K562 (cell line): ENCODE results near the gene RHEBL1. TPM values are rescaled to one million over a fixed set of nuclear protein-coding genes. Genes with fewer than 3 reads are reported as not detected.

Experiments
- ATAC-seq: fragments of 200-7000 bp; cut with Tn5 transposase; 3 replicates; pipeline ENCODE4 v1.9.1; 2020; ENCODE audit warnings: moderate library complexity
- BruUV-seq: library from RNA; stranded (reverse); fragments of 400-500 nt; replicated peaks from 2 replicates; lab custom pipeline; 2021; lab: Mats Ljungman, UMichigan
- CTCF ChIA-PET: fragments of 300-600 bp; formaldehyde crosslinking; extraction: SDS; loops from one replicate; lab custom pipeline; 2021; ENCODE audit warnings: low intra/inter-chr PET ratio; lab: Yijun Ruan, JAX
- POLR2A ChIA-PET: fragments of 300-600, 350-650 bp; sonication (Branson Sonifier 250); formaldehyde crosslinking; extraction: SDS; loops from one replicate; lab custom pipeline; 2021; ENCODE audit warnings: antibody characterized with exemption, inconsistent platforms; lab: Yijun Ruan, JAX
- DNase-seq, 4 experiments: peaks; one replicate each; pipeline versions ENCODE4 v3.0.0 to v3.0.0-alpha.2; 2011 to 2018; ENCODE audit warnings: low spot score in 3 of 4, mixed read lengths in 3 of 4; ENCODE audit errors: extremely low read depth in 1 of 4
- FAIRE-seq: peaks from 2 replicates; lab custom pipeline; 2011; peaks lifted over from hg19 to GRCh38; lab: Jason Lieb, UNC
- H2AFZ ChIP-seq: 2 replicates; pipeline ENCODE4 v1.6.0; 2011; ENCODE audit warnings: low read depth, low read length, control low read depth, inconsistent platforms
- H3K27ac ChIP-seq: fragments of 200-600 bp; 3 replicates; pipeline ENCODE4 v1.8.0; 2011; ENCODE audit warnings: low read depth, mild to moderate bottlenecking, control low read depth, inconsistent platforms, low read length, moderate library complexity, mixed read lengths; ENCODE audit errors: extremely low read depth
- H3K27me3 ChIP-seq, 2 experiments: fragments of 300-600 bp in 1 of 2; 2 replicates in 1 of 2; 3 replicates in 1 of 2; pipeline versions ENCODE4 v1.6.0 to v1.8.0; 2011; ENCODE audit warnings: inconsistent platforms in 2 of 2, low read length in 2 of 2, mild to moderate bottlenecking in 1 of 2, mixed read lengths in 1 of 2, moderate library complexity in 1 of 2; ENCODE audit not compliant: control insufficient read depth in 2 of 2, insufficient read depth in 2 of 2
- H3K36me3 ChIP-seq: fragments of 300-600 bp; 3 replicates; pipeline ENCODE4 v1.8.0; 2011; ENCODE audit warnings: mild to moderate bottlenecking, low read length, inconsistent platforms; ENCODE audit not compliant: control insufficient read depth, insufficient read depth
- H3K4me1 ChIP-seq, 2 experiments: fragments of 200-600 bp in 1 of 2; replicated peaks in 1 of 2; 2 replicates in 1 of 2; 3 replicates in 1 of 2; pipeline versions ENCODE4 v1.5.1 to v1.8.0; 2011; ENCODE audit warnings: inconsistent platforms in 2 of 2, low read length in 2 of 2, mild to moderate bottlenecking in 1 of 2, mixed read lengths in 1 of 2, moderate library complexity in 1 of 2; ENCODE audit not compliant: control insufficient read depth in 2 of 2, insufficient read depth in 2 of 2
- H3K4me2 ChIP-seq: 2 replicates; pipeline ENCODE4 v1.6.1; 2011; ENCODE audit warnings: low read length, control low read depth, inconsistent platforms, mixed read lengths; ENCODE audit not compliant: insufficient read depth
- H3K4me3 ChIP-seq: fragments of 200-600 bp; sonication (generic), shearing (Covaris generic); 2 replicates; pipeline ENCODE4 v1.5.1; 2016; ENCODE audit warnings: control low read depth, inconsistent platforms
- H3K79me2 ChIP-seq: fragments of 200-600 bp; 3 replicates; pipeline ENCODE4 v1.8.0; 2011; ENCODE audit warnings: low read length, inconsistent platforms; ENCODE audit not compliant: control insufficient read depth, insufficient read depth
- H3K9ac ChIP-seq, 2 experiments: 2 replicates each; pipeline versions ENCODE4 v1.6.0 to v1.6.1; 2011; ENCODE audit warnings: low read depth in 2 of 2, low read length in 2 of 2, control low read depth in 1 of 2, inconsistent platforms in 1 of 2, mild to moderate bottlenecking in 1 of 2, mixed read lengths in 1 of 2; ENCODE audit not compliant: insufficient read depth in 1 of 2
- H3K9me1 ChIP-seq: one replicate; pipeline ENCODE4 v1.6.0; 2011; ENCODE audit warnings: inconsistent platforms, mild to moderate bottlenecking, low read length, moderate library complexity; ENCODE audit not compliant: control insufficient read depth, insufficient read depth
- H3K9me3 ChIP-seq: replicated peaks from 2 replicates; pipeline ENCODE4 v1.5.1; 2011; ENCODE audit warnings: low read depth, low read length, inconsistent platforms; ENCODE audit not compliant: control insufficient read depth, insufficient read depth
- H4K20me1 ChIP-seq: replicated peaks from 2 replicates; pipeline ENCODE4 v1.6.1; 2011; ENCODE audit warnings: low read length, inconsistent platforms, mixed read lengths; ENCODE audit not compliant: control insufficient read depth, insufficient read depth
- ARID1B ChIP-seq: fragments of 450-650 bp; IDR thresholded peaks from 2 replicates; pipeline ENCODE4 v1.6.1; 2016; ENCODE audit warnings: antibody characterized with exemption, mild to moderate bottlenecking, inconsistent platforms
- CBFA2T3 ChIP-seq: fragments of 450-650 bp; IDR thresholded peaks from 2 replicates; pipeline ENCODE4 v1.6.1; 2017
- EP300 ChIP-seq: IDR thresholded peaks from 2 replicates; pipeline ENCODE4 v1.6.1; 2012; ENCODE audit warnings: low read length, improper control_type of control experiment
- ETV5 ChIP-seq: sonication (generic); formaldehyde crosslinking; IDR thresholded peaks from 2 replicates; pipeline ENCODE4 v1.4.0; 2020; ENCODE audit warnings: low read depth, mild to moderate bottlenecking, missing genetic modification reagents
- SMAD1 ChIP-seq: fragments of 150-350 bp; IDR thresholded peaks from 2 replicates; pipeline ENCODE4 v1.6.1; 2014; ENCODE audit warnings: low read length, low read depth; ENCODE audit not compliant: partially characterized antibody
- SP1 ChIP-seq: sonication (generic); formaldehyde crosslinking; IDR thresholded peaks from 2 replicates; pipeline ENCODE4 v1.8.1; 2022; ENCODE audit warnings: mild to moderate bottlenecking, missing genetic modification reagents
- TCF3 ChIP-seq: sonication (generic); formaldehyde crosslinking; IDR thresholded peaks from 2 replicates; pipeline ENCODE4 v1.4.0; 2020; ENCODE audit warnings: mild to moderate bottlenecking, missing genetic modification reagents
- TEAD4 ChIP-seq, 2 experiments: sonication (generic) in 1 of 2; formaldehyde crosslinking in 1 of 2; IDR thresholded peaks; 2 replicates each; pipeline versions ENCODE4 v1.6.1 to v1.8.0; 2012 to 2022; ENCODE audit warnings: borderline replicate concordance in 1 of 2, inconsistent platforms in 1 of 2, low read length in 1 of 2, mild to moderate bottlenecking in 1 of 2, missing genetic modification reagents in 1 of 2
- ZKSCAN1 ChIP-seq: fragments of 150-350 bp; IDR thresholded peaks from 2 replicates; pipeline ENCODE4 v1.6.1; 2016; ENCODE audit warnings: low read depth, low read length
- ZNF583 ChIP-seq: fragments of 250-450 bp; sonication (Bioruptor Pico); IDR thresholded peaks from 2 replicates; pipeline ENCODE4 v1.4.0; 2020
- ZNF764 ChIP-seq: fragments of 250-450 bp; sonication (Bioruptor Pico); IDR thresholded peaks from 2 replicates; pipeline ENCODE4 v1.4.0; 2020; ENCODE audit warnings: low read depth, mild to moderate bottlenecking, moderate library complexity
- WGBS: fragments of 100-300 bp; shearing (Covaris generic); methylation state at CpG from one replicate; pipeline ENCODE4 v1.1.6; 2016; ENCODE audit warnings: low coverage, mixed read lengths; ENCODE audit not compliant: insufficient coverage; ENCODE audit errors: missing lambda C conversion rate; 5-methylcytosine and 5-hydroxymethylcytosine counted together
- in situ Hi-C: fragments of 300-500 bp; cut with MboI; formaldehyde crosslinking; loops from 4 replicates; pipeline ENCODE4 v1.15.0; 2018; ENCODE audit warnings: inconsistent platforms, mixed read lengths
- intact Hi-C: fragments of 100-400 bp; cut with micrococcal nuclease; formaldehyde crosslinking; loops from 2 replicates; pipeline ENCODE4 v1.14.2; 2022
- polyA plus RNA-seq, 8 experiments: library from polyadenylated mRNA; depleted of rRNA in 4 of 8; stranded (reverse) in 5 of 8; unstranded in 3 of 8; fragments of >200 nt; fragmentation: Nextera tagmentation in 2 of 8; fragmentation: Illumina TruSeq in 1 of 8; extraction: Ambion mirVana in 2 of 8; extraction: Trizol in 1 of 8; gene quantifications; 2 replicates each; pipeline versions ENCODE4 v1.2.1 to v1.2.3, GENCODE V29; 2011 to 2014; ENCODE audit warnings: inconsistent platforms in 1 of 8, missing spikeins in 1 of 8
- total RNA-seq, 7 experiments: library from RNA; depleted of rRNA in 6 of 7; stranded (reverse); fragments of >200 nt in 6 of 7; fragmentation: Illumina TruSeq in 2 of 7; extraction: Trizol in 2 of 7; gene quantifications; 2 replicates each; pipeline versions ENCODE4 v1.2.1 to v1.2.3, GENCODE V29; 2011 to 2021; ENCODE audit warnings: low replicate concordance in 1 of 7
- TF ChIP-seq, protein P1 (sequence below), 2 experiments: fragments of 200-800 bp in 1 of 2; sonication (Bioruptor generic) in 1 of 2; sonication (generic) in 1 of 2; formaldehyde crosslinking in 1 of 2; IDR thresholded peaks in 1 of 2; conservative IDR thresholded peaks in 1 of 2; 2 replicates each; pipeline versions ENCODE4 v1.5.0 to v1.6.1; 2016 to 2020; ENCODE audit warnings: missing compliant biosample characterization in 1 of 2, missing genetic modification characterization in 1 of 2, missing genetic modification reagents in 1 of 2
- TF ChIP-seq, protein P2 (sequence below), 2 experiments: fragments of 450-650 bp in 1 of 2; sonication (generic) in 1 of 2; formaldehyde crosslinking in 1 of 2; IDR thresholded peaks in 1 of 2; conservative IDR thresholded peaks in 1 of 2; 2 replicates each; pipeline versions ENCODE4 v1.6.1 to v1.8.1; 2016 to 2023; ENCODE audit warnings: mild to moderate bottlenecking in 2 of 2, moderate library complexity in 2 of 2, inconsistent platforms in 1 of 2, missing genetic modification reagents in 1 of 2

Gene RHEBL1
- total and polyA plus RNA-seq, 9 of the 15 experiments (the other 6 are each of a cell fraction or from before 2014, with no cell fraction given): 4.3 to 36.1 (median 8.2) TPM

DNA sequence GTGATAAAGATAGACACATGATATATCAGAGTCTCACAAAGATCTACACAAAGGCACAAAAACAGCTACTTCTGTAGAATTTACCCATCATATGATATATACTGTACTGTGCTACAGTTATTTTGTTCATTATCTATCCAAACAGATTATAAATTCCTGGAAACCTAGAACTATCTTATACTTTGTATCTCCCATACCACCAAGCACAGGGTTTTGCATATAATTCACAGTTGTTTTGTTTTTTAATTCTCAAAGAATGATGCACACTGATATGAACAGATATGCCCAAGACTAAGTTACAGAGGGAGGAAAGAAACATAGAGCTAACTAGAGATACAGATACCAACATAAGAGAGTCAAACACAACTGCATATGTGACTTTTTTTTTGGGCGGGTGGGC lies 54.6 kb downstream of the RHEBL1 start:
- BruUV-seq: no TSS peak
- Histone ChIP-seq H3K27me3 (no peaks in the 10 kb centered on the region), H3K4me2 (peak overlapping the region; percentile 13; the same call in 1 of the 2 replicates), H3K9me3 (no peaks in the 10 kb centered on the region), H3K4me1 (peaks cover 35 to 43% of the 10 kb centered on the region in 2 experiments), H3K36me3 (peaks cover 36% of the 10 kb centered on the region), H3K4me3 (no peak overlapping the region), H3K9me1 (no peaks in the 10 kb centered on the region), H2AFZ (no peak overlapping the region), H4K20me1 (0 out of 2 replicates have a peak, but pooled peaks cover 3% of the 10 kb centered on the region), H3K27ac (peak overlapping the region; percentile 53; the same call in 2 of the 3 replicates), H3K9ac (0 out of 4 replicates have a peak overlapping the region, but pooled peaks of 1 of the 2 experiments have one; percentile 54), H3K79me2 (peaks cover 30% of the 10 kb centered on the region)
- ChIA-PET CTCF (interaction anchor here (1.6 kb wide), 1 partner anchor 19 kb away, joined by 10 read pairs; no protein-coding TSS in a partner anchor), POLR2A (interaction anchor here (0.6 to 6.8 kb wide), 9 partner anchors 9 to 251 kb away, joined by 3 to 78 read pairs (median 4); partner anchors contain the start of gene DDN)
- TF ChIP-seq, protein P1, sequence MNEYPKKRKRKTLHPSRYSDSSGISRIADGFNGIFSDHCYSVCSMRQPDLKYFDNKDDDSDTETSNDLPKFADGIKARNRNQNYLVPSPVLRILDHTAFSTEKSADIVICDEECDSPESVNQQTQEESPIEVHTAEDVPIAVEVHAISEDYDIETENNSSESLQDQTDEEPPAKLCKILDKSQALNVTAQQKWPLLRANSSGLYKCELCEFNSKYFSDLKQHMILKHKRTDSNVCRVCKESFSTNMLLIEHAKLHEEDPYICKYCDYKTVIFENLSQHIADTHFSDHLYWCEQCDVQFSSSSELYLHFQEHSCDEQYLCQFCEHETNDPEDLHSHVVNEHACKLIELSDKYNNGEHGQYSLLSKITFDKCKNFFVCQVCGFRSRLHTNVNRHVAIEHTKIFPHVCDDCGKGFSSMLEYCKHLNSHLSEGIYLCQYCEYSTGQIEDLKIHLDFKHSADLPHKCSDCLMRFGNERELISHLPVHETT (CRISPR knock-in tag; conservative IDR thresholded peaks at IDR 0.05 in 1 of 2, IDR thresholded peaks at IDR 0.05 in 1 of 2): 0 out of 4 replicates have a peak, but pooled peaks of 1 of the 2 experiments have one; percentile 5
- TF ChIP-seq TEAD4 (IDR thresholded peaks at IDR 0.05; ENCODE audit: low read length): peak; percentile 16; the same call in 1 of the 2 replicates
- no peak for TF ChIP-seq TEAD4 (CRISPR knock-in tag; IDR thresholded peaks at IDR 0.05; ENCODE audit: borderline replicate concordance)
- TF ChIP-seq, protein P2, sequence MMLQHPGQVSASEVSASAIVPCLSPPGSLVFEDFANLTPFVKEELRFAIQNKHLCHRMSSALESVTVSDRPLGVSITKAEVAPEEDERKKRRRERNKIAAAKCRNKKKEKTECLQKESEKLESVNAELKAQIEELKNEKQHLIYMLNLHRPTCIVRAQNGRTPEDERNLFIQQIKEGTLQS (IDR thresholded peaks at IDR 0.05): no peak
- TF ChIP-seq, protein P2 (CRISPR knock-in tag; conservative IDR thresholded peaks at IDR 0.05): no peak
- TF ChIP-seq EP300: peak; percentile 22; the same call in 1 of the 2 replicates
- peak; percentile 47 for TF ChIP-seq ARID1B
- TF ChIP-seq ZNF583 (CRISPR knock-in tag): no peak
- no peak for TF ChIP-seq SMAD1
- TF ChIP-seq TCF3 (CRISPR knock-in tag): peak; percentile 28; the same call in 1 of the 2 replicates
- no peak for TF ChIP-seq ZNF764 (CRISPR knock-in tag)
- TF ChIP-seq ZKSCAN1: no peak
- TF ChIP-seq SP1 (CRISPR knock-in tag): 0 out of 2 replicates have a peak, but pooled peaks have one; percentile 7
- TF ChIP-seq CBFA2T3: peak; percentile 29; the same call in 1 of the 2 replicates
- TF ChIP-seq ETV5 (CRISPR knock-in tag): no peak
- 6% methylated on average over 1 of the region's 1 CpG for WGBS
- intact Hi-C loops (no loop called here), in situ Hi-C loops (no loop called here)
- no peak for DNase-seq
- no peak for FAIRE-seq
- no peak for ATAC-seq
